ENCODE data around the gene GNG8.
"Not testable (repeated sequence)": the region's sequence is repeated elsewhere in the genome, so short reads cannot be mapped to it uniquely, and the experiment has no call there.

The GNG8 gene

GRCh38 chr19:46644720-46645119 lies 8.7 kb upstream of the GNG8 start:
- no peak for DNase-seq

GRCh38 chr19:46640656-46641055 lies 4.7 kb upstream of the GNG8 start:
- no peak for DNase-seq

- DNase-seq: peak; percentile 58
Measured at GRCh38 chr19:46639358-46640182, 3.6 kb upstream of the GNG8 start.

DNA sequence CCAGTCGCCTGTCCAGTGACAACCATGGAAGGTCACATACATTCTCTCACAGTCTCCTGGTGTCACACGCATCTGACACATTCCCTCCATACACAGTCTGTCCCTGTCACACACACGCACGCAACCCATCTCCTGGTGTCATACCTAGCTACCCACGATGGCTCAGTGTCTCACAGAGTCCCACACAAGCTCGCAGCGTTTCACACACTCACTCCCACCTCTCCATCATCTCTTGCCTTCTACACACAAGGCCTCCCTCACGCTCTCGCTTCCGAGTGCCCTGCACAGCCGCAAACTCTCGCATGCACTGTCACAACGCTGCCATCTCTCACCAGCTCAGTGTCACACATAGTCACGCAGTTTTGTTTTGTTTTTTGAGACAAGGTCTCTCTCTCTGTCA lies 1.2 kb upstream of the GNG8 start:
- no peak for DNase-seq

DNA sequence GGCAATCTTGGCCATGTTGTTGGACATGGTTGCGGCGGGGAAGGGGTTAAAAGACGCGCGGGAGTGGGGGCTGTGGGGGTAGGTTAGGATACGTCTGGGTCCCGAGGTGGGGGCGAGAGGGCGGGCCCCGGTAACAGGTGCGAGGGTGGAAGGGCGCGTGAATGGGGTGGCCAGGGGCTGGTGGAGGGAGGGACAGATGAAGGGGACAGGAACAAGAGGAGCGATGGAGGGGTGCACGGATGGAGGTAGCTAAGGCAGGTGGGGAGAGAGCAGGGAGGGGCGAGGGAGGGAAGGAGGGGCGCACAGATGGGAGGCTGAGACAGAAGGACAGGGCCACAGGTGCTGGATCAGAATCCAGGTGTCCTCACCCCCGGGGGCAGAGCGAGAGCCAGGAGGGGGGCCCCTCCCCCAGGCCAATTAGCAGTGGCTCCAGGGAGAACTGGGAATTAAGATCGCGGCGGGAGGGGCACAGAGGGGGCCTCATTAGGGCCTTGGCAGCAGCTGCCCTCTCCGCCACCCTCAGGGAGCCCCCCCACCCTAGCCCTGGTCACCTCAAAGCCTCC lies 1.3 kb downstream of the GNG8 start:
- no peak for DNase-seq

- DNase-seq: peak; percentile 97
Measured at GRCh38 chr19:46634045-46634655, 1.9 kb downstream of the GNG8 start.

GRCh38 chr19:46633130-46633529 lies 2.9 kb downstream of the GNG8 start:
- DNase-seq: no peak

DNA sequence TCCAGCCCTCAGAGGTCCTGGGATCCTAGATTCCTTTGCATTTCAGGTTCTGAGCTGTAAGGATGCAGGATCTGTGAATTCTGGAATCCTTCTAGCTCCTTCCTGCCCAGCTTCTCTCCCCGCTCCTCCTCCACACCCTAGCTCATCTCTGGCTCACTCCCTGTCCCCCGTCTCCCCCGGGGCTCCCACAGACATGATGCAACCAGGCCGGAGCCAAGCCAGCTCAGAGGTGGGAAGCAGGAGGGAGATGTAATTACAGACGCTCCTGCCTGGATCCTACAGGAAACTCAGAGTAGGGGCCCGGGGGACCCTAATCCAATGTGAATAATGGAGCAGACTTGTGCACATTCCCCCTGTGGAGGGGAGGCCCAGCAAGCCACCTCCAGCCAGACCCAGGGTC lies 4.5 kb downstream of the GNG8 start:
- DNase-seq: no peak

GRCh38 chr19:46630586-46631205 lies 5.3 kb downstream of the GNG8 start:
- no peak for DNase-seq

DNA sequence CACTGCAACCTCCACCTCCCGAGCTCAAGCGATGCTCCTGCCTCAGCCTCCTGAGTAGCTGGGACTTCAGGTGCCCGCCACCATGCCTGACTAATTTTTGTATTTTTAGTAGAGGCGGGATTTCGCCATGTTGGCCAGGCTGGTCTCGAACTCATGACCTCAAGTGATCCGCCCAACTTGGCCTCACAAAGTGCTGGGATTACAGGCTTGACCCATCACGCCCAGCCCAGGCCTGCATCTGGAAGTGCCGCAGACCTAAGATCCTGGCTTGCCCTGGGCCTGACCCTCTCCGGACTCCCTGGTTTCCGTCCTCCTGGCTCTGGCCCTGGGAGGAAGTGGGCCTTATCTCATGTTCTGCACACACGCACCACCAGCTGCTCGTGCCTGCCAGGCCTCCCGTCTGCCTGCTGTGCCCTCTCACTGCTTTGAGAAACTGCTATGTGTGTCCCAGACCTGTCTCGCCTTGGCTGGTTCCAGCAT lies 6.4 kb downstream of the GNG8 start:
- DNase-seq: no peak

- DNase-seq: not testable (repeated sequence)
Measured at GRCh38 chr19:46628970-46629369, 7.0 kb downstream of the GNG8 start.

- DNase-seq: no peak
Measured at GRCh38 chr19:46626446-46626845, 9.6 kb downstream of the GNG8 start.

- no peak for DNase-seq
Measured at GRCh38 chr19:46625731-46626130, 10.3 kb downstream of the GNG8 start.

- peak; percentile 45 for DNase-seq
Measured at GRCh38 chr19:46624958-46625661, 10.9 kb downstream of the GNG8 start, which contains the start of gene PTGIR. Gene PTGIR (minus strand): TSS chr19:46625089. CDS start chr19:46624225, 864 bp downstream.

DNA sequence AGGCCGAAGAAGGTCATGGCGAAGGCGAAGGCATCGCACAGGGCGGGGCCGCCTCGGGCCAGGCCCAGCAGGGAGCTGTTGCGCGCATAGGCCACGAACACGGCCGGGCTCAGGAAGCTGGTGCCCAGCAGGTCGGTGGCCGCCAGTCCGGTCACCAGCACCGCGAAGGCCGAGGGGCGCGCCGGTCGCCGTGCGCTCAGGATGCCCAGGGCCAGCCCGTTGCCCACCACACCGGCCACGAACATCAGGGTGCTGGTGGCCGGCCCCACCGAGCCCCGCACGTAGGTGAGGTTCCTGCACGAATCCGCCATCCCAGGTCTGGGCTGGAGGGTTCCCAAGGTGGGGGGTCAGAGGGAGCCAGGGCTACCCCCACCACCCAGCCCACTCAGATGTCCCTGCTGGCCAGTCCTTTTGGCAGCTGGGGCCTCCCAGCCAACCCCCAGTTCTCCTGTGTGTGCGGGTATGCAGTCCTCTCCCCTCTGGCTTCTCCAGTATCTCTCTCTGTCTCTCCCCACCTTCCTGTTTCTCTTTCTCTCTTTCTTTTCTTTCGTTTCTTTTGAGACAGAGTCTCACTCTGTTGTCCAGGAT lies 12.0 kb downstream of the GNG8 start:
- no peak for DNase-seq

GRCh38 chr19:46622118-46622446 lies 13.9 kb downstream of the GNG8 start:
- no peak for DNase-seq

DNA sequence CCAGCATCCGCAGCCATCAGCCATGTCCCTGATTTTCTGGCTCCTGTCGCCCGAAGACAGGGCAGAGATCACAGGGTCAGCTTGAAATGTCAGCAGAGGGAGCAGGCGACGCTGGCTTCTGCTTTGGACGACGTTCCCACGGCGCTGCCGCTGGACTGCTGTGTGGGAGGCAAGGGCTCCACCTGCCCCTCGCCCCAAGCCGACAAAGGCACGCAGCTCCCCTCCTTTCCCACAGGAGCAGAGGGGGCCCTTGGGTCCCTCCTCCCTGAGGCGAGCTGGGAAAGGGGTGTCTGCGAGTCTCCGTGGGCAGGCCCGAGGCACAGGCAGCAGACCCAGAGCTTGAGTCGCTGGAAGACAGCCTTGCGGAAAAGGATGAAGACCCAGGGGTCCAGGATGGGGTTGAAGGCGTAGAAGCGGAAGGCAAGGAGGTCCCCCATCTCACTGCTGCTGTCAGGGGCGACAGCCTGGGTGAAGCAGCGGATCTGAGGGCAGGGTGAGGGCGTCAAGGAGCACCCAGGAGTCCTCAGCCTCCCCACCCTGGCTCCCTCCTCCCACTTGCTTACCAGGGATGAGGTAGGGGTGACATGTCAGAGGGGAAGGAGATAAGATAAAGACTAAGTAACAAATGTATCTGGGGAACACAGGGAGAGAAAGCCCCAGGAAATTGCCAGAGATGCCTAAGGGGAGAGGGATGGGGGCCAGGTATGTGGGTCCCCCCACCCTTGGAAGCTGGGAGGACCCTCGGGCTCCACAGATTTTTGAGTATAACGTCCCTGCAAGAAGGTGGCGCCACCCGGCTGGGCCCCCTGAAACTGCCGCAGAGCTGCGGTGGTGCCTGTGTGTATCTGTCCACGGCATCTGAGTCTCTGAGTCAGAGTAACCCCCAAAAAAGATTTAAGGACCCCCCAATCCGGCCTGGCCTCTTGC lies 14.5 kb downstream of the GNG8 start:
- DNase-seq: no peak

GRCh38 chr19:46620716-46621115 lies 15.3 kb downstream of the GNG8 start:
- DNase-seq: no peak

DNA sequence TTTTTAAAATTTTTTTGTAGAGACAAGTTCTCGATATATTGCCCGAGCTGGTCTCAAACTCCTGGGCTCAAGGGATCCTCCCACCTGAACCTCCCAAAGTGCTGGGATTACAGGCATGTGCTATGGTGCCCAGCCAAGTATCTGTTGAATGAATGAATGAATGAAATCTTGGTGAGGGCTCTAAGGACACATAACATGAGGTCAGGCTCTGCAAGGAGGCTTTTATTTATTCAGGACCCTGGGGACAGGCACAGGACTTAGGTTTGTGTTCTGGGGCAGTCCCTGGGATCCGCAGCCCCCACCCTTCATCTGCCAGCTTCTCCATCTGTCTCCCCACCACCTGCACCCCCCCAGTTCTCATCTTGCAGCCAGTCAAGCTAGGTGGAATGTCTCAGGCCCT lies 15.7 kb downstream of the GNG8 start:
- no peak for DNase-seq

- DNase-seq: peak; percentile 80
Measured at GRCh38 chr19:46618670-46619231, 17.3 kb downstream of the GNG8 start.

DNA sequence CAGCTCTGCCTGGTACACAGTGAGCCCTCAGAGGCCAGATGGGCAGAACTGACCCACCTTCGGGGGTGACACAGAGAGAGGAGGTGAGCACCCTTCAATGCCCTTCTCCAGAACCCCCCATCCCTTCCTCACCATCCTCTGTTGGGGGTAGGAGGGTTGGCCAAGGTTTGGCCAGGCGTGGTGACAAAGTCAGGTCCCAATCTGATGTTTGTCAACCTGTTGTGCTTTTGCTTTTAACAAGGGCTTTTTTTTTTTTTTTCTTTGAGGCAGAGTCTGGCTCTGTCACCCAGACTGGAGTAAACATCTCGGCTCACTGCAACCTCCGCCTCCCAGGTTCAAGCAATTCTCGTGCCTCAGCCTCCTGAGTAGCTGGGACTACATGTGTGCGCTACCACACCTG lies 18.4 kb downstream of the GNG8 start:
- DNase-seq: peak; percentile 49

All from CD4-positive, alpha-beta T cell treated with Interferon gamma for 1 hour (primary cell).